Testis (tissue), 2 donors: Measurements from ENCODE around the gene ATP6V1G1.

Experiments used
- POLR2A ChIP-seq: fragments of 450-650 bp; IDR thresholded peaks from one replicate; pipeline ENCODE4 v1.6.1; 2017; ENCODE audit warnings: antibody characterized with exemption, mild to moderate bottlenecking, moderate library complexity
- TF ChIP-seq, protein P1 (sequence below), 3 experiments: fragments of 450-650 bp in 2 of 3; fragments of 200-600 bp in 1 of 3; sonication (generic) in 1 of 3; IDR thresholded peaks; one replicate each; pipeline ENCODE4 v1.5.1; 2016 to 2019; ENCODE audit warnings: antibody characterized with exemption in 3 of 3, mild to moderate bottlenecking in 2 of 3, moderate library complexity in 1 of 3

DNA sequence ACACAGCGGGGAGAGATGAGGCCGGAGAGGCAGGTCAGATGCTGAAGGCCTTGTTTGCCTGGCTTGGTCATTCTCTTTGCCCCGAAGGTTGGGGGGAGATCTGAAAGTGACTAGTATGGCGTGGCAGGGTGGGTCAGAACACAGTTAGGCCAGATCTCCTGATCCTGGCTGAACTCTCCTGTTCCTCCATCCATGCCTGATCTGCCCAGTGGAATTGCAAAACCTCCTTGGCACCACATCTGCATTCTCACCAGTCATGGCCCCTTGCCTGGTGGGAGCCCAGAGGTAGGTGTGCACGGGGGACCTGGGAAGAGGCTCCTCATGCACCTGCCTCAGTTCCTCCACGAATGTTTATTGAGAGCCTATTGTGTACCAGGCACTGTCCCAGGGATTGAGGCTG is 46.8 kb downstream of the ATP6V1G1 start:
- TF ChIP-seq, protein P1, sequence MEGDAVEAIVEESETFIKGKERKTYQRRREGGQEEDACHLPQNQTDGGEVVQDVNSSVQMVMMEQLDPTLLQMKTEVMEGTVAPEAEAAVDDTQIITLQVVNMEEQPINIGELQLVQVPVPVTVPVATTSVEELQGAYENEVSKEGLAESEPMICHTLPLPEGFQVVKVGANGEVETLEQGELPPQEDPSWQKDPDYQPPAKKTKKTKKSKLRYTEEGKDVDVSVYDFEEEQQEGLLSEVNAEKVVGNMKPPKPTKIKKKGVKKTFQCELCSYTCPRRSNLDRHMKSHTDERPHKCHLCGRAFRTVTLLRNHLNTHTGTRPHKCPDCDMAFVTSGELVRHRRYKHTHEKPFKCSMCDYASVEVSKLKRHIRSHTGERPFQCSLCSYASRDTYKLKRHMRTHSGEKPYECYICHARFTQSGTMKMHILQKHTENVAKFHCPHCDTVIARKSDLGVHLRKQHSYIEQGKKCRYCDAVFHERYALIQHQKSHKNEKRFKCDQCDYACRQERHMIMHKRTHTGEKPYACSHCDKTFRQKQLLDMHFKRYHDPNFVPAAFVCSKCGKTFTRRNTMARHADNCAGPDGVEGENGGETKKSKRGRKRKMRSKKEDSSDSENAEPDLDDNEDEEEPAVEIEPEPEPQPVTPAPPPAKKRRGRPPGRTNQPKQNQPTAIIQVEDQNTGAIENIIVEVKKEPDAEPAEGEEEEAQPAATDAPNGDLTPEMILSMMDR (IDR thresholded peaks at IDR 0.05): no peak
- no peak for TF ChIP-seq POLR2A
